ENCODE results near the gene CSNK1E.

Gene CSNK1E

GRCh38 chr22:38272373-38273134 lies 44.7 kb downstream of the CSNK1E start, which contains the start of gene TMEM184B:
TSS of gene TMEM184B (minus strand) at chr22:38273010. CDS start at chr22:38247961, 25,049 bp downstream.
- DNase-seq, result peak; percentile 53

- no peak for DNase-seq
These were observed 45.3 kb downstream of the CSNK1E start for GRCh38 chr22:38271927-38272372.

GRCh38 chr22:38271101-38271500 lies 46.1 kb downstream of the CSNK1E start:
- no peak for DNase-seq

GRCh38 chr22:38270091-38270992 lies 46.9 kb downstream of the CSNK1E start:
- no peak for DNase-seq

- DNase-seq, result no peak
These were observed 47.8 kb downstream of the CSNK1E start for GRCh38 chr22:38269466-38269865.

- DNase-seq, result peak; percentile 32
These were observed 50.1 kb downstream of the CSNK1E start for GRCh38 chr22:38267086-38267485.

- DNase-seq, result no peak
These were observed 51.1 kb downstream of the CSNK1E start for GRCh38 chr22:38266120-38266519.

- no peak for DNase-seq
These were observed 52.9 kb downstream of the CSNK1E start for GRCh38 chr22:38264322-38264843.

GRCh38 chr22:38262051-38262795 lies 55.0 kb downstream of the CSNK1E start:
- peak; percentile 47 for DNase-seq

GRCh38 chr22:38260761-38261681 lies 56.2 kb downstream of the CSNK1E start:
- no peak for DNase-seq

- DNase-seq, result peak; percentile 22
These were observed 57.9 kb downstream of the CSNK1E start for GRCh38 chr22:38259370-38259769.

- no peak for DNase-seq
These were observed 58.3 kb downstream of the CSNK1E start for GRCh38 chr22:38258895-38259294.

- no peak for DNase-seq
These were observed 59.5 kb downstream of the CSNK1E start for GRCh38 chr22:38257650-38258250.

- no peak for DNase-seq
These were observed 60.1 kb downstream of the CSNK1E start for GRCh38 chr22:38257181-38257580.

GRCh38 chr22:38255697-38256096 lies 61.5 kb downstream of the CSNK1E start:
- DNase-seq, result no peak

GRCh38 chr22:38251341-38251692 lies 65.9 kb downstream of the CSNK1E start:
- DNase-seq, result no peak

GRCh38 chr22:38250643-38251340 lies 66.4 kb downstream of the CSNK1E start:
- DNase-seq, result peak; percentile 18

GRCh38 chr22:38249803-38250642 lies 67.2 kb downstream of the CSNK1E start:
- DNase-seq, result peak; percentile 49

GRCh38 chr22:38249301-38249700 lies 67.9 kb downstream of the CSNK1E start:
- no peak for DNase-seq

- DNase-seq, result no peak
These were observed 69.0 kb downstream of the CSNK1E start for GRCh38 chr22:38248280-38248679.
